BJ (cell line): Measurements from ENCODE around the gene ARMC8. TPM values are rescaled to one million over a fixed set of nuclear protein-coding genes. Genes with fewer than 3 reads are reported as not detected.
A peak's percentile ranks its signal among the peaks of the same experiment; 100 is the strongest.

Source experiments
- CTCF ChIA-PET: fragments of 350-600 bp; formaldehyde crosslinking; extraction: SDS; loops from one replicate; lab custom pipeline; 2021; ENCODE audit warnings: antibody characterized with exemption, inconsistent platforms; lab: Yijun Ruan, JAX
- POLR2A ChIA-PET: fragments of 300-600 bp; sonication (Branson Sonifier 250); formaldehyde crosslinking; extraction: SDS; loops from one replicate; lab custom pipeline; 2021; ENCODE audit warnings: antibody characterized with exemption; lab: Charles Lee
- DNase-seq: peaks from one replicate; pipeline ENCODE4 v3.0.0-alpha.2; 2011; ENCODE audit warnings: low read depth
- H3K27me3 ChIP-seq: 2 replicates; pipeline ENCODE4 v1.6.0; 2011; ENCODE audit warnings: low read length; ENCODE audit not compliant: control insufficient read depth, insufficient read depth
- H3K36me3 ChIP-seq: 2 replicates; pipeline ENCODE4 v1.5.1; 2011; ENCODE audit warnings: low read length; ENCODE audit not compliant: control insufficient read depth, insufficient read depth
- H3K4me3 ChIP-seq: 2 replicates; pipeline ENCODE4 v1.5.1; 2011; ENCODE audit warnings: low read depth, mild to moderate bottlenecking, control low read depth, low read length
- polyA plus RNA-seq: library from polyadenylated mRNA; depleted of rRNA; stranded (reverse); fragments of >200 nt; gene quantifications from 2 replicates; pipeline ENCODE4 v1.2.3, GENCODE V29; 2011
- TF ChIP-seq, protein P1 (sequence below): IDR thresholded peaks from 2 replicates; pipeline ENCODE4 v1.5.1; 2011; ENCODE audit warnings: low read depth, mild to moderate bottlenecking, control low read depth, inconsistent platforms, low read length, moderate library complexity; ENCODE audit not compliant: insufficient read depth

The ARMC8 gene
- polyA plus RNA-seq, 1 experiment = 52.7 TPM

GRCh38 chr3:138271189-138271794, 84.2 kb downstream of the ARMC8 start:
- ChIA-PET CTCF (interaction anchor here (1.1 kb wide), 1 partner anchor 10 kb away, joined by 4 read pairs; no protein-coding TSS in a partner anchor), POLR2A (no interaction called here)
- no peak for DNase-seq
- Histone ChIP-seq H3K4me3 (no peak overlapping the region), H3K36me3 (peaks cover 4% of the 10 kb centered on the region), H3K27me3 (no peaks in the 10 kb centered on the region)
- TF ChIP-seq, protein P1, sequence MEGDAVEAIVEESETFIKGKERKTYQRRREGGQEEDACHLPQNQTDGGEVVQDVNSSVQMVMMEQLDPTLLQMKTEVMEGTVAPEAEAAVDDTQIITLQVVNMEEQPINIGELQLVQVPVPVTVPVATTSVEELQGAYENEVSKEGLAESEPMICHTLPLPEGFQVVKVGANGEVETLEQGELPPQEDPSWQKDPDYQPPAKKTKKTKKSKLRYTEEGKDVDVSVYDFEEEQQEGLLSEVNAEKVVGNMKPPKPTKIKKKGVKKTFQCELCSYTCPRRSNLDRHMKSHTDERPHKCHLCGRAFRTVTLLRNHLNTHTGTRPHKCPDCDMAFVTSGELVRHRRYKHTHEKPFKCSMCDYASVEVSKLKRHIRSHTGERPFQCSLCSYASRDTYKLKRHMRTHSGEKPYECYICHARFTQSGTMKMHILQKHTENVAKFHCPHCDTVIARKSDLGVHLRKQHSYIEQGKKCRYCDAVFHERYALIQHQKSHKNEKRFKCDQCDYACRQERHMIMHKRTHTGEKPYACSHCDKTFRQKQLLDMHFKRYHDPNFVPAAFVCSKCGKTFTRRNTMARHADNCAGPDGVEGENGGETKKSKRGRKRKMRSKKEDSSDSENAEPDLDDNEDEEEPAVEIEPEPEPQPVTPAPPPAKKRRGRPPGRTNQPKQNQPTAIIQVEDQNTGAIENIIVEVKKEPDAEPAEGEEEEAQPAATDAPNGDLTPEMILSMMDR = no peak

GRCh38 chr3:138281561-138281960, 94.5 kb downstream of the ARMC8 start:
- DNase-seq = no peak
- ChIA-PET POLR2A (no interaction called here), CTCF (interaction anchor here (0.9 to 1.5 kb wide), 3 partner anchors 10 to 102 kb away, joined by 3 to 4 read pairs (median 3); no protein-coding TSS in a partner anchor)
- Histone ChIP-seq H3K27me3 (no peaks in the 10 kb centered on the region), H3K36me3 (0 out of 2 replicates have a peak, but pooled peaks cover 1% of the 10 kb centered on the region), H3K4me3 (no peak overlapping the region)
- TF ChIP-seq, protein P1 = no peak

DNA sequence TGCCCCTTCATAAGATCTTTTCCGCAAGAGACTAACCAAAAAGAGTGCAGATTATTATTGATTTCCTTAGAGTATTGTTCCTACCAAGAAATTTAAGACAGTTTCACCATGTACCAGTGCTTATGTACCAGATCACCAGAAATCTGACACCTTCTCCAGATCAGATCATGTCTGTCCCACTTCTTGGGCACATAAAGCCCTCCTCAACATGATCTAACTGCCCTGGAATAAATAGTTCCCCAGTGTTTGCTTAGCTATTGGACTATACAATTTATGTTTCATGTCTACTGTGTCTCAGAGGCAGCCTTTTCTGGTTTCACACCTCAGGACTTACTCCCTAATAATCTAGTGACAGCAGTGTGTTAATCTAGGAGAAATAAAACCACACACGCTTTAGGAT, 95.7 kb downstream of the ARMC8 start:
- Histone ChIP-seq H3K27me3 (no peaks in the 10 kb centered on the region), H3K36me3 (0 out of 2 replicates have a peak, but pooled peaks cover 1% of the 10 kb centered on the region), H3K4me3 (no peak overlapping the region)
- ChIA-PET POLR2A (interaction anchor here (0.5 kb wide), 1 partner anchor 165 kb away, joined by 4 read pairs; no protein-coding TSS in a partner anchor), CTCF (no interaction called here)
- TF ChIP-seq, protein P1 = no peak
- no peak for DNase-seq

- Histone ChIP-seq H3K27me3 (no peaks in the 10 kb centered on the region), H3K36me3 (peaks cover 3% of the 10 kb centered on the region; the same call in 1 of the 2 replicates), H3K4me3 (no peak overlapping the region)
- ChIA-PET POLR2A (no interaction called here), CTCF (interaction anchor here (1.2 kb wide), 1 partner anchor 12 kb away, joined by 3 read pairs; no protein-coding TSS in a partner anchor)
- TF ChIP-seq, protein P1 = no peak
- no peak for DNase-seq
Observed at GRCh38 chr3:138284079-138284478, 97.0 kb downstream of the ARMC8 start.

DNA sequence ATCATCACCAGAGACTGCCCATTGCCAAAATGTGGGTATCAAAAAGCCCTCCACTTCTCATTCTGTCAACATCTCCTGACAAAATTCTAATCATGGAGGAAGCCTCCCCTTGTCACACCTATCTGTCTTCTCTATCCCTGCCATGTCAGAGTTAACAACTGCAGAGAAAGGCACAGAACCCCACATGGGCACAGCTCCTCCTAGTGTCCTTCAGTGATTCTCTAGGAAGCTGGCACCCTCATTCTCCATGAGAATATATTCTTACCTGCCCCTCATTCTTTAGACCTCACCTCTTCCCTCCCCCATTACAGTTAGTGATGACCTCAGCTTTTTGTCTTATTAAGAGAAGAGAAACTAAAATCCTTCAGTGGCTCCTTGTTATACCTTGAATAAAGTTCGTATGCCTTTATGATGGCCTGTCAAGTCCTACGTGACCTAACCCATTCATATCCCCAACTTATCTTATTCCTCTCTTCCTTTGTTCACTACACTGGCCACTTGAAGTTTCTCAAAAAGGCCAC, 97.9 kb downstream of the ARMC8 start:
- POLR2A ChIA-PET = no interaction called here

More for the DNA sequence above, 97.9 kb downstream of the ARMC8 start:
- no peaks in the 10 kb centered on the region for H3K27me3 ChIP-seq
- DNase-seq = no peak
- CTCF ChIA-PET = interaction anchor here (1.1 kb wide), 1 partner anchor 184 kb away, joined by 3 read pairs; no protein-coding TSS in a partner anchor
- H3K36me3 ChIP-seq = peaks cover 7% of the 10 kb centered on the region
- TF ChIP-seq, protein P1 = peak; percentile 24; the same call in 1 of the 2 replicates
- no peak overlapping the region for H3K4me3 ChIP-seq
